Stimulated activated CD8-positive, alpha-beta memory T cell treated with anti-CD3 and anti-CD28 coated beads, Interleukin-7, amount 100 ng/mL, for 24 hours (primary cell): Measurements from ENCODE around the gene LIPG.

Source experiments
- DNase-seq: peaks from one replicate; pipeline ENCODE4 v3.0.0-alpha.2; 2020; ENCODE audit warnings: low read depth

Gene LIPG

DNA sequence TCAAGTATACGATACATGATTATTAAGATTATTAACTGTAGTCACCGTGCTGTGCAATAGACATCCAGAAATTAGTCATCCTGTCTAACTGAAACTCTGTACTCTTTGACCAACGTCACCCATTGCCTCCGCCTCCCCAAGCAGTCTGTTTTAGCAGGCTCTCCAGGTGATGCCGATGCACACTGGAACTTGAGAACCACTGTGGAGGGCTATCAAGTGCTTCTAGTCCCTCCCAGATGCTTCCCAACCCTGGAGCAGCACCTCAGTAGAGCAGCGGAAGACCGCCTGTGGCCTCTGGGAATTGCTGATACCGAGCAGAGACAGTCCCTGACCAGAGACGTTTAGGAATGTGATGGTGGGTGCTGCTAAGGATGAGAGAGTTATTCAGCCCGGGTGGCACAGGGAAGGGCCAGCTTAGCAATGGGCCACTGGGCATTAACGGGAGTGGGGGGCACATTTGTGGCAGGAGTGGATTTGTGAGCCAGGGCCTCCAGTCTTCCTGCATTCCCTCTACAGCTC is 50.7 kb downstream of the LIPG start:
- no peak for DNase-seq

DNA sequence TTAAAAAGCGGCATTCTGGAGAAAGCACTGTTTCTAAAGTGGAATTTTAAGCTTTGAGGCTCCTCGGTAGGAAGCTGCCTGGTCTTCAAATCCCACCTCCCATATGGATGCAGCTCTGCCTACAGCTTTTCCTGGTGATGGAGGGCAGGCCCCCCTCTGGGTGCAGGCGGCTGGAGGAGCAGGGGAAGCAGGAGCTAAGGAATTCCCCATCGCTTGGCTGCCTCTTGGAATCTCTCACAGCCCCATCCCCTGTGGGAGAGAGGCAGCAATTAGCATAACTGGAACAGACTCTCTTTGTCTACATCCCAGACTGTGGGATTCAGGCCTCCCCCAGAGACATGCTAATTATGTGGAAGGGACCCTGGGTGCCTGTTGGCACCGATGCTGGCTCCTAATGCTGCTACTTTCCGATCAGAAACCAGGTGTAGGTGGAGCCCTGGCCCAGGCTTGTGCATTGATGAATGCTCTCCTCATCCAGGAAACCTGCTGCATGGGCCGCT is 51.3 kb downstream of the LIPG start:
- no peak for DNase-seq

DNA sequence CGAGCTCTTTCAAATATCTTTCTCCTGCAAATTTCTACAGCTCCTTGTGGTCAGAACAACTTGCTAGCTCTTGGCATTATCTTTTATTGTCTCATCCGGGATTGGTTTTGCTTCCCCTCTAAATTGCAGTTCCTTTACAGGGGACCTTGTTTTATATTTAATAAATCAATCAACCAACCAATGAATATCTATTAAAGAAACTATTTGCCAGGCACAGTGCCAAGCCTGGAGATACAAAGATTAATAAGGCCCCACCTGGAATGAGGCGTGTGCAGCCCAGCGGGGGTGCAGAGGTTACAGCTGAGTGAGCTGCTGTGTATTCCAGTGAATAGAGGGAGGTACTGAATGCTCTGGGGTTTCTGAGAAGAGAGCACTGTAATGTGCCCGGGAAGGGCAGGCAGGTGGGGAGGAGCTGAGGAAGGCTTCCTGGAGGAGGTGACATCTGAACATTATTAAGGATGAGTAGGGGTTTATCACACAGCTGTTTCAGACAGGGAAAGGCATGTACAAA is 51.8 kb downstream of the LIPG start:
- DNase-seq, result no peak

DNA sequence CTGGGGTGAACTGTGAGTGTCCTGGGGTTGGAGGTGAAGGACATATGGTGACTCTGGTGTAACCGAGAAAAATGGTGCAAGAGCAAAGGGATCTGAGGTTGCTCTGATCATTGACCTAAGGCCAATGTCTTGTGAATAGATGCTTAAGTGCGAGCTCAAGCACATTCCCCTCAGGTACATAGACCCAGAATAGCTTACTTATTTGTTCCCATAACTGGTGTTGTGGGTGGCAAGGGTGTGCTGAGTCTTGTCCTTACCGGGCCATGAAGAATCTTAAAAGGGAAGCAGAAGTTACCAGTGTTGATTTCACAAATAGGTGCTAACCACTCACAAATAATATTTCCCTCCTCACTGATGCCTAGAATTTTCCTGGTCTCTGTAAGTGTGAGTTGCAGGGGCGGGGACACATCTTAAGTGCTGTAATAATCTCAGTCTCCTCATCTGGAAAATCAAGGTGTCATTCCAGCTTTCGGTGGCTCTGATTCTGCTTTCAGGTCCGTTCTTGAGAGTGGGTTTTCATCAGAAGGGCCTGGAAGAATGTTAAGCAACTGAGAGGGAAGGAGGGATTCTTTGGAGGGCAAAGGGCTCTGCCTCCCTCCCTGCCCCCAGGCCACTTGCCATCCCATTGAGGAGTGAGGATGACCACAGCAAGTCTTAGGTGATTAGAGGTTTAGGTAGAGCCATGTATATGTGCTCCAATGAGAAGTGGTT is 54.9 kb downstream of the LIPG start:
- DNase-seq, result no peak

DNA sequence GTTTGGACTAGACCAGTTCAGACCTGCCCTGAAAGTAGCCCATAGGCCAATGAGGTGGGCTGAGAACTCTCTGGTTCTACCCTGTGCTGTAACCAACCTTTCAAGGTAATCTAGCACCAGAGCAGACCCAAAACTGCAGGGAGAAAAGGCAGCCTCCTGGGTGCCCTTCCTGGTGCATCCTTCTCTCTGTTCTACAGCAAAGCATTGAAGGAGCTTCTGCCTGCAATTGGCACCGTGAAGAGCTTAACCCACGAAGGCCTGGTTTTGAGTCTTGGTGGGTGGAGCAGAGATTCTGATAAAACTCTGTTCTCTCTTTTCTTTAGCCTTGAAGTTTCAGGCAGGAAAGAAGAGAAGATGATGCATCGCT is 55.5 kb downstream of the LIPG start:
- DNase-seq, result no peak

DNA sequence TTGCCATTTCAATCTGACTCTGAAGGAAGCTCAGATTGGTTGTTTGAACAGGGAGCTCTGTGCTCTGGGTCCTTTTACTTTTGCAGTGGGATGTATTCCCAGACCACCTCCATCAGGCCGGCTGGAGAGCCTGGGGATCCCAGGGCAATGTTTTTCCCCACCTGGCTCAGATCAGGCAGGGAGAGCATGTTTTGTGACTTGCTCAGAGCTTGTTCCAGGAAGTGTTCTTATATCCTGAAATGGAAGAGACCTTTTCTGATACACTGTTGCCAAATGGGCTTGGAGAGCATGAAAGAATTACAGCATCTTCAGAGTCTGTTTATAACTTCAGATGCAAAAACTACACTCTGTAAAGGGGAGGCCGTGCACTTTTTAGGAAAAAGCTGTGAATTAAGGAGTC is 56.0 kb downstream of the LIPG start:
- DNase-seq, result no peak

DNA sequence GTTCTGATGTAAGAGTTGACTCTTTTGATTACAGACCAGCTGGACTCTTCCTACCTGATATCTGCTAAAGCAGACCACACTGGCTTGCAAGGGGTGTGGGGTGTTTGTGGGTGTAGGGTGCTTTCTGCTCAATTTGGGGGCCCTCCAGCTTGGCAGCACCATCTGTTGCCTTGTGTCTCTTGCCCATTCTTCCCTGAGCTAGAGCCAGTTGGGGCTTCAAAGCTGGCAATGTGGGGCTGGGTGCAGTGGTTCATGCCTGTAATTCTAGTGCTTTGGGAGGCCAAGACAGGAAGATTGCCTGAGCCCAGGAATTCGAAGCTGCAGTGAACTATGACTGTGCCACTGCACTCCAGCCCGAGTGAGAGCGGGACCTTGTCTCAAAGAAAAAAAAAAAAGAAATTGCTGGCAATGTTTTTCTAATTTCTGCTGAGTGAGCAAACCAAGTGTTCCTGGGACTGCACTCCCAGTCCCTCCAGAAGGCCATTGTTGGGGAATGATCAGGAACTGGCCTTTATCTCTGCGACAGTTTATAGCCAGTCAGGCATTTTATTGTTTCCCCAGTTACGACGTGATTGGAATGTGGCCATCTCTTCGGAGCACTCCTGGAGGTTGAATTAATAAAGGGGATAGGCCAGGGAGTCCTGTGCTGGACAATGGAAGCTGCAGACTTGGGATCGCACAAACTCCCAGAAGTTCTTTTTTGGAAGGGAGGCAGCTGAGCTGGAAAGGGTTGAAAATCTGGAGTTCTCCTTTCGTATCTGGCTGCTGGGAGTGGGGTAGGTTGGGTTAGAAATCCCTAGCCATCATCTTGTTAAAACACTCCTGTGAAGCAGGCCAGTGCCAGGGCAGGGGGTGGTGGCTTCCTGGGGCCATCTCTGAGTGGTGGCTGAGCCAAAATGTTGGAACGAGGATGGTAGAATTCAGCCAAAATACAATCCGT is 57.2 kb downstream of the LIPG start:
- no peak for DNase-seq

DNA sequence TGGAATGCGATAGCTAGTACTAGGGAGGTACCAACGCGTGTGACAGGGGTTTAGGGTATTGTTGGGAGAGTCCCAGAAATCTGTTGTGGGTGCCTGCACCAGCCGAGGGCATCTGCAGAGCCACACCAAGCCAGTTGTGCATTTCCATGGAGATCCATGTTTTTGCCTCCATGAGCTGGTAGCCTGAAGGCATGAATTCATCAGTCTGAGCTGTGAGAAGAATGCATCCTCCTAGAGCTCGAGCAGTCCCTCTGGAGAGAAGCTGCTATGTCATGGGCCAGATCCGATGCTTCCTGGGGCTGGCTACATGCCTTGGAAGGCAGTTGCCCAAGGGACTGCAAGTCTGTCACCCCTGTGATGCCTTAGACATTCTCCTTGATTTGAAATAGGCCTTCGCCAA is 57.9 kb downstream of the LIPG start:
- no peak for DNase-seq

DNA sequence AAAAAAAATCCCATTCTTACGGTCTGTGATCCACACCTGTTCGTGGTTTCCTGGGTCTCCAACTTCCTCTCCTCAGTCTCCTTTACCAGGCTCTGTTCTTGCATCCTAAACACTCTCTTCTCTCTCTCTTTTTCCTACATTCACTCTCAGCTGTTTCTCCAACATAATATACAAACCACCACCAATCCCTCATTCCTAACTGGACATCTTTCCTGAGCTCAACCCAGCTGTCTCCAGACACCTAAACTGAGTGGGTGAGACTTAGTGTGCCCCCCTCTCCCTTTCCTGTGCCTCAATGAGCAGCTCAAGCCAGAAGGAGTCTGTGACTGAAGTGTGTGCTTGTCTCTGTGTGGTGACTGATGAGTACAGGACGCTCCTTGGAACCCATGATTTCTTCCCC is 59.4 kb downstream of the LIPG start:
- DNase-seq, result no peak

DNA sequence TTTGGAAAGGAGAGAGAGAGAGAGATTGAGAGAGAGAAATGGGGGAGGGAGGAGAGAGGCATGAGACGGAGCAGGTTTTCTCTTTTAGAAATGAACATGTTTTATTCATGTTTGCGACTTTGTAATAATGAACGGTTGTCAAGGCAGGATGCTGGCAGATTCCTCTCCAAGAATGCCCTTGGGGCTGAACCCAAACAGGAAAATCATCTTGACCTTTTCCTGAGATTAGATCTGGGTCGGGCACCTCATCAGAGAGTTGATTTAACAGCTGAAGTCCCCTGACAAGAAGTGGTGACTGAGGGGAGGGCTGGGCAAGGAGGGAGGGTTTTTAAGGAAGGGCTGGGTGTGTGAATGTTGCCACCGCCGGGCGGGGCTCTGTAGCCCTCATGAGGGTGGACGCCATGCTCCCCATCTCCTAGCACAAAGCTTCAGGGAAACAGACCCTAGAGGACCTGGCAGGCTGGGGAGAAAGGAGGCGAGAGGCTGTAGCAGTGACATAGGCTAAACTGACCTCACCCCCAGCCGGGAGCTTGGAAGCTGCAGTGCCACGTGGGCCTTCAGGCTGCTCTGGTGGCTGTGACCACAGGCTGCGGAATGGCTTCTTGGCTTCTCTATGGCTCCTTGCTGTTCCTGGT is 60.0 kb downstream of the LIPG start:
- DNase-seq, result no peak

DNA sequence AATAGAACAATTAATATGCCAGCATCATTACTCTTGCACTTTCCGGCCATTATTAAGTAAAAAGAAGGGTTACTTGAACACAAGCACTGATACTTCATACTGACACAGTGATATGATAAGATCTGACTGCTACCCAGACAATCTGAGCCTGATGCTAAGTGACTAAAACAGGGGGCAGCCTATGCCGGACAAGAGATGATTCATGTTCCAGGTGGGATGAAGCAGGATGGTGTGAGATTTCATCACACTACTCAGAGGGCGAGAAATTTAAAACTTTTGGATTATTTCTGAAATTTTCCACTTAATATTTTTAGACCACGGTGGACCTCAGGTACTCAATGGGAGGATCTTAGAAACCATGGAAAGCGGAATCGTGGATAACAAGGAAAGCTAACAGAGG is 61.7 kb downstream of the LIPG start:
- no peak for DNase-seq

DNA sequence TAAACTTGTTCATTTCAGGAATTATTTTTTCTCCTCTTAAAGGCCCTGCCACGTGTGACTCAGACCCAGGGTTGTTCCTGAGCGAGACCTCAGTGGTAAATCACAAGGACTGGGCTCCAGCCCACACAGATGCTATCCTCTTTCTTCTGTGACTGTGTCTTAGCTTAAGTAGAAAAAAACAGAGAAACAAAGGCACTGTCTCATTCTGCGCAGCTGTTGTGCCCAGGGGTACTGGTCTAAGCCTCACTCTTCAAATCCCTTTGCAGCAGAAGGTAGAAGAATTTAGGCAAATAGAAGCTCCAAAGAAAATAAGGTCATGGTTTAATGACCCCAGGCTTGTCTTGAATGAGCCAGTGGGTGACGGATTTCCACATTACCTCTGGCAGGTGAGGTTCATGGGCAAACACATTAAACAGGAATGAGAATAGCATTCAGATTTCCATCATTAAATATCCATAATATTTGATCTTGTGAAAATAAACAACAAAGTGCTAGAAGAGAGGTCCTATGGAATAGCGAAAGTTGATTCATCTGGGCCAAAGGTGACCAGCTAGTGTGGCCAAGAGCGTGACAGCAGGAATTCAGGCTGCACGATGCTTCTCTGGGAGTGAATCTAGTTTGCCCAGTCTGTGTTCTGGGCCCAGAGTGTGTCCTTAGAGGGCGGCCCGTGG is 63.3 kb downstream of the LIPG start:
- no peak for DNase-seq

DNA sequence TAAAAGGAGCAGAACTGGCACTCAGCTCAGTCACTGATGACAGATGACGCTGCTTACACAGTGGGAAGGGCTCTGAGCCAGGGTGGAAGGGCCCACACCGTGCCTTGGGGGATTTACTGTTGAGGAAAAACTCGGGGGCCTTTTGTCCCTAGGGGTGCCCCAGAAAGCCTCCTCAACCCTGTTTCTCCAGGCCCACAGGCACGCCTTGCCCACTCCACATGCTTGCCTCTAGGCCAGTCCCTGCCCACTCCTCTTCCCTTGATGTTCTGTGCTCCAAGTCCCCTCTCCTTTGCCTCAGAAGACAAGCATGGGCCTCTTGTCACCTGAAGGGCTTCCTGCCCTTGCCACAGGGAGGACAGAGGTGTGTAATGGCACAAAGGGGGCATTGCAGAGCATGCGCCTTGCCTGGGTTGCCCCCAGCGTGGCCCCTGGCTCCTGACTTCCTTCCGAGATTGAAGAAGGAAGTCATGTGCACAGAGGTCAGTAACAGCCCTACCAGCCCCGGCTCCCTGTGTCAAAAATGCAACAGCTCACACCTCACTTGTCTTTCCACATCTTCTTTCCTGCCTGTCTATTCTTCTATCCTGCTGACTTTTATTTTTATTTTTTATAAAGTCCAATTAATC is 65.1 kb downstream of the LIPG start:
- DNase-seq, result no peak

DNA sequence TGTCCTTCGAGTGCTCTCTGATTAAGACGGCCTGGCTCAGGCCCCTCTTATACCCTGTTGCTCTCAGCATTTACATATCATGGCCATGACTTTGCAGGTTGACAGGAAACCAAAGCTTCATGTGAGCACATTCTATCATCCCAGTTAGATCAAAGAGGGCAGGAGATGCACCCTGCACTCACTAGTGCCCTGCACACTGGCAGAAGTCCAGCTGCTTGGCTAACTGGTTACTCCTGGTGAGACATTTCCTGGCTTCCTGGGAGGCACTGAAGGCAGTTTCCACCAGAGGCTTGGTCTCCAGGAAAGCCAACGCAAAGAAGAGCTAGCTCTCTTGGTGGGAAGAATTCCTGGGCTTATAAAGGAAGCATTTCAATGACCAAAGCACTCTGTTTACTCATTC is 66.3 kb downstream of the LIPG start:
- DNase-seq, result no peak

DNA sequence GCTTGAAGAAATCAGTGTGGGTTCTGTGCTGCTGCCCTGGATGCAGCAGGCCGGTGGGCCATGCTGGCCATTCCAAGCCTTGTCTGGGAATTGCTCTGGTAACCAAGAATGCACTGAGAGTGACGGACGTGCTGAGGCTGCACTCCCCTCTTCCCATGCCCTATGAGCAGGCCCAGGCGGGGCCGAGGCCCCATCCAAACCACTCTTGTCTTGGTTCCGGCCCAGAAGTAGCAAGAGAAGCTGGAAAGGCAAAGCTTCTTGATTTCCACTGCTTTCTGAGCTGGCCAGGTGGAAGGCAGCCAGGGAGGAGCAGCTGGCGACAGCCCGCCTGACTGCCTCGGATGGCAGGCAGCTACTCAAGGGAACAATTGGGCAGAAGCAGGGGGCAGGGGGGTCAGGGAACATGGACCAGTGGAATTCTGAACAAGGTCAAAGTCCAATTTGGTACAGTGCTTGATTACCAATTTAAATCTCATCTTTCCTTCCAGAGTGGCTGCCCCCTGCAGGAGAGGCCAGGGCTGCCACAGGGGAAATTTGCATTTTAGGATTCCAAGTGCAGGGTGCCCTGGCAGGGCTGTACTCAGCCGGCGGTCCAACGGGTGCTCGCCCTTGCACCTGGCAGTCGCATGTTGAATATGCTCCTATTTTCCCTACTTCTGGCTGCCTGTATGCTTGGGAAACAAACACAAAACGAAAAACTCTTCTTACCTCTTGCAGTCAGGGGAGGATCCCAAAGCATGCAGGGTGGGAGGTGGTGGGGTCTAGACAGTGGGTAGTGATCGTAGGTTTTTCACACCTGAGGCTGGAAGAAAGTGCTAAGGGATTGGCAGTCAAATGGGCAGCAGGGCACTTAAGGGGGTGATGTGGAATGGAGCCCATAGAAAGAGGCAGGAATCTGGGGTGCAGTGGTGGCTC is 67.3 kb downstream of the LIPG start:
- DNase-seq, result no peak

DNA sequence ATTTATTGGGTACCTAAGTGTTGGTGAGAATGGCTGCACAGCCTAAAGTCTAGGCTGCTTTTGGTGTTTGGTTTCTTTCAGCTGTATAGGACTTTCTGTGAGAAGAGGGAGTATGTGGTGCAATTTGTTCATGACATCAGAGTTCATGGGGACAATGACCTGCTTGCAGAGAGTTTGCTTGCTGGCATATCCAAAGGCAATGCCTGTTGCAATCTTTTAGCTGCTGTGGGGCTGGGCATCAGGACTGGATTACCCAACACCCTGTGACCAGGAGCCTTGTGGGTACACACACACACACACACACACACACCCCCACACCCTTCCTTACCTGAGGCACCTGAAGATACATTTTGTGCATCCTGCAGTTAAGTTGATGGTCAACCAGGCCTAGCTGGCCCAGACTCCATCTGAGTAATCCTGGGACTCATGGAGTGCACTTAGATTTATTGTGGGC is 68.4 kb downstream of the LIPG start:
- DNase-seq, result no peak

DNA sequence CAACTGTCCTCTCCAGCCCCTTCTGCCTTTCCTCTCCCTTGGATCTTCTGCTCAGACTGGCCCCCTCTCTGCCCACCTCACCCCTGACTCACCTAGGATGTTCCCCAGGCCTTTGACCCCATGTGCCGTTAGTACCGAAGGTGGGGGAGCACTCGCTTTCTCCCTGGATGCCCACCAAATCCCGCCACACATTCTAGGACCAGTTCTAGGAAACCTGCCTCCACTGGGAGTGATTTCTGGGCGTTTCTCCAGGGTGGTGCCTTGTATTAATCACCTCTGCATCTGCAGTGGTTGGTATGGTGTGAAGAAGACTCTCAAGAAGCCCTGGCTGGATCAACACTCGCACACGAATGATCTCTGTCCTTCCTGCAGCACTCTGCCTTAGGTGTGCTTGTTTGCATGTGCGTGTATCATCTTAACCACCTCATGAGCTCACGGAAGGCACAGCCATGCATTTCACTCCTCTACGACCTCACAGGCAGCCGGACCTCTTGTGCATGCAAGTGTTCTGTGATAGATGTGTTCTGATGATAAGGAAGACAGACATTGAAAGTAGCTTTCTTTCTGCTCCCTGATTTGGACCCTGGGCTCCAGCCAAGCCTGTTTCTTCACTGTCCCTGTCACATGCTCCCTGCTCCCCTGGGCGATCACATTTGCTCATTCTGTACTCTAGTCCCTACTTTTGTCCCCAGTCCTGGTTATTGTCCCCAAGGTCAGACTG is 69.4 kb downstream of the LIPG start:
- no peak for DNase-seq

DNA sequence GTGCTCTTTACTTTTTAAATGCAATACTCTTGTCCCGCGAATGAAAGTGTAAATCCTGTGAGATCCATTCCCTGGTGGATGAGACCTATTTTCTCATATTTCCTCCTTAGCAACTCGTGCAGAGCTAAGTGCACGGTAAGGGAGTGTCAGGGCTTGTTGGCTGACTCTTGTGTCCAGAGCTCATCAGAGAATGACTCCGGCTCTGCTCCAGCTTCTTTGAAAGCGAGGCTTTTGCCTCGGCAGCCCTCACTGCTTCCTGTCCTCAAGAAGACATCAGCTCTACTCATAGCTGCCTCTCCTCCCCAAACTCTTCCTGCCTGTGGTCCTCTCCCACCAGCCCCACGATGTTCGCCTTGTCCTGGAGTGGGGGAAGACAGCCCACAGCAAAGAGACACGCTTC is 70.7 kb downstream of the LIPG start:
- no peak for DNase-seq

DNA sequence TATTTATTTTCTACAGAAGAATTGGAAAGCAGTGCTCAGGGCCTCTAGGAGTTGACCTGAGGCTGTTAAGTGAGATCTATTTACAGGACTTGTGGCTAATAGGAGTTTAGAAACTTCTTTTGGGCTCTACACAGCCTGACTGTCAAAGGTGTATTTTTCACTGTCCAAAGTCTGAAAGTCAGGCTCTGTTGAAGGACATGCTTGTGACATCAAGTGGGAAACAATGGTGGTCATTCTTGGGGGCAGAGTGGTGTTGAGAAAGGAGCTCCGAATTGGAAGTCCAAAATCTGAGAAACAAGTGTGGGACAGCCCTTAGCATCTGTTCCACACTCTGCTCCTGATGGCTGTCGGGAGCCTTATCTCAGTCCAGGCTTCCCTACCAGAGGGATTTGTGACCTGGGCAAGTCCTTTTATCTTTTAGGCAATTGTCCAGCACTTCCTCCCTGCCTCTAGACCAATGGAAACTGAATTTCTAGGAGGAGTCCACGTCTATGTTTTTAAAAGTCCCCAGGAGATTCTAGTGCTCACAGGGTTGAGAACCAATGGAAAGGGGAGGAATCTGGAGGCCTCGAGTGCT is 76.4 kb downstream of the LIPG start:
- no peak for DNase-seq
